HCT116 (cell line): ENCODE results near the gene VAV1. TPM values are rescaled to one million over a fixed set of nuclear protein-coding genes. Genes with fewer than 3 reads are reported as not detected.
A peak's percentile ranks its signal among the peaks of the same experiment; 100 is the strongest.
"Not testable (repeated sequence)": the region's sequence is repeated elsewhere in the genome, so short reads cannot be mapped to it uniquely, and the experiment has no call there.

Experiments used
- ATAC-seq: fragments of 200-7000 bp; cut with Tn5 transposase; 2 replicates; pipeline ENCODE4 v1.9.1; 2020; ENCODE audit warnings: mild to moderate bottlenecking, moderate library complexity
- BruUV-seq: library from RNA; stranded (reverse); fragments of 400-500 nt; replicated peaks from 2 replicates; lab custom pipeline; 2021; lab: Mats Ljungman, UMichigan
- CTCF ChIA-PET: fragments of 300-600 bp; sonication (Branson Sonifier 250); formaldehyde crosslinking; loops from one replicate; lab custom pipeline; 2021; ENCODE audit warnings: antibody characterized with exemption; lab: Charles Lee
- POLR2A ChIA-PET: fragments of 300-600, 350-600 bp; sonication (Branson Sonifier 250); formaldehyde crosslinking; loops from one replicate; lab custom pipeline; 2021; ENCODE audit warnings: antibody characterized with exemption; lab: Charles Lee
- RAD21 ChIA-PET, 2 experiments: fragments of 300-600 bp; sonication (Branson Sonifier 250); formaldehyde crosslinking; loops; one replicate each; lab custom pipeline; 2023; ENCODE audit warnings: low total read pairs in 2 of 2; ENCODE audit not compliant: uncharacterized antibody in 2 of 2, unreplicated experiment in 2 of 2, low non-redundant PET in 1 of 2; lab: Charles Lee
- DNase-seq: peaks from one replicate; pipeline ENCODE4 v3.0.0-alpha.2; 2010; ENCODE audit warnings: low read depth, low spot score
- H2AFZ ChIP-seq: fragments of 200-600 bp; shearing (Covaris generic), sonication (generic); 2 replicates; pipeline ENCODE4 v1.6.1; 2017; ENCODE audit warnings: low read depth, mixed run types, mixed read lengths, antibody characterized with exemption, low read length; ENCODE audit not compliant: poor library complexity, severe bottlenecking
- H3K27ac ChIP-seq: 2 replicates; pipeline ENCODE4 v1.5.1; 2012; ENCODE audit warnings: low read depth, low read length
- H3K27me3 ChIP-seq: fragments of 200-600 bp; sonication (generic); 2 replicates; pipeline ENCODE4 v1.6.1; 2016; ENCODE audit warnings: mixed run types, low read length, mixed read lengths; ENCODE audit not compliant: insufficient read depth
- H3K36me3 ChIP-seq, 2 experiments: fragments of 200-500 bp in 1 of 2; fragments of 200-600 bp in 1 of 2; sonication (Bioruptor generic) in 1 of 2; sonication (generic) in 1 of 2; 2 replicates each; pipeline versions ENCODE4 v1.5.1 to v1.6.1; 2014 to 2016; ENCODE audit warnings: low read length in 2 of 2, inconsistent platforms in 1 of 2, mixed read lengths in 1 of 2, mixed run types in 1 of 2; ENCODE audit not compliant: insufficient read depth in 2 of 2, control insufficient read depth in 1 of 2
- H3K4me1 ChIP-seq, 2 experiments: fragments of 200-600 bp in 1 of 2; sonication (generic) in 1 of 2; 2 replicates each; pipeline versions ENCODE4 v1.5.1 to v1.6.1; 2012 to 2017; ENCODE audit warnings: low read length in 2 of 2, inconsistent platforms in 1 of 2, mild to moderate bottlenecking in 1 of 2, mixed read lengths in 1 of 2, mixed run types in 1 of 2, moderate library complexity in 1 of 2; ENCODE audit not compliant: insufficient read depth in 2 of 2, control insufficient read depth in 1 of 2
- H3K4me2 ChIP-seq: fragments of 200-600 bp; sonication (generic); 2 replicates; pipeline ENCODE4 v1.6.1; 2017; ENCODE audit warnings: mixed run types, low read length, mixed read lengths
- H3K4me3 ChIP-seq, 2 experiments: fragments of 200-600 bp in 1 of 2; sonication (generic) in 1 of 2; replicated peaks in 1 of 2; 2 replicates each; pipeline ENCODE4 v1.5.1; 2011 to 2016; ENCODE audit warnings: low read length in 2 of 2, control low read depth in 1 of 2, low read depth in 1 of 2, mild to moderate bottlenecking in 1 of 2, mixed read lengths in 1 of 2, mixed run types in 1 of 2
- H3K79me2 ChIP-seq: fragments of 200-600 bp; sonication (generic); 2 replicates; pipeline ENCODE4 v1.6.1; 2017; ENCODE audit warnings: mild to moderate bottlenecking, mixed run types, low read length, moderate library complexity, mixed read lengths; ENCODE audit not compliant: insufficient read depth
- H3K9ac ChIP-seq: fragments of 200-600 bp; sonication (generic); 2 replicates; pipeline ENCODE4 v1.6.1; 2016; ENCODE audit warnings: low read length, mixed read lengths
- H3K9me2 ChIP-seq: fragments of 200-600 bp; sonication (generic), shearing (Covaris generic); 2 replicates; pipeline ENCODE4 v1.6.1; 2017; ENCODE audit warnings: mixed run types, mild to moderate bottlenecking, moderate library complexity; ENCODE audit not compliant: insufficient read depth
- H3K9me3 ChIP-seq, 2 experiments: fragments of 200-500 bp in 1 of 2; fragments of 200-600 bp in 1 of 2; sonication (Bioruptor generic) in 1 of 2; sonication (generic) in 1 of 2; 2 replicates each; pipeline ENCODE4 v1.6.1; 2014 to 2017; ENCODE audit warnings: low read length in 2 of 2, mixed read lengths in 2 of 2, inconsistent platforms in 1 of 2, low read depth in 1 of 2, mild to moderate bottlenecking in 1 of 2, mixed run types in 1 of 2, moderate library complexity in 1 of 2; ENCODE audit not compliant: control insufficient read depth in 1 of 2, insufficient read depth in 1 of 2
- H4K20me1 ChIP-seq: fragments of 200-600 bp; sonication (generic), shearing (Covaris generic); 2 replicates; pipeline ENCODE4 v1.6.1; 2017; ENCODE audit warnings: mixed run types, mild to moderate bottlenecking, moderate library complexity; ENCODE audit not compliant: insufficient read depth
- CTCF ChIP-seq, 3 experiments: fragments of 200-600 bp in 1 of 3; sonication (generic) in 1 of 3; IDR thresholded peaks in 2 of 3; conservative IDR thresholded peaks in 1 of 3; 2 replicates each; pipeline ENCODE4 v1.5.1; 2012 to 2017; ENCODE audit warnings: low read depth in 2 of 3, low read length in 2 of 3, antibody characterized with exemption in 1 of 3, borderline replicate concordance in 1 of 3, control low read depth in 1 of 3, mild to moderate bottlenecking in 1 of 3, mixed read lengths in 1 of 3, mixed run types in 1 of 3, moderate library complexity in 1 of 3; ENCODE audit not compliant: insufficient read depth in 1 of 3
- EGR1 ChIP-seq: IDR thresholded peaks from 2 replicates; pipeline ENCODE4 v1.6.1; 2012; ENCODE audit warnings: low read depth
- RAD21 ChIP-seq: IDR thresholded peaks from 2 replicates; pipeline ENCODE4 v1.6.1; 2012; ENCODE audit warnings: low read depth, mild to moderate bottlenecking
- intact Hi-C: fragments of 100-400 bp; cut with micrococcal nuclease; formaldehyde crosslinking; loops from 2 replicates; pipeline ENCODE4 v1.10.0; 2022
- total RNA-seq: library from RNA; stranded (reverse); gene quantifications from one replicate; pipeline ENCODE4 v1.2.1, GENCODE V29; 2021; ENCODE audit not compliant: unreplicated experiment

VAV1 gene
- total RNA-seq, 1 experiment from 2014 or later = 20.6 TPM

DNA sequence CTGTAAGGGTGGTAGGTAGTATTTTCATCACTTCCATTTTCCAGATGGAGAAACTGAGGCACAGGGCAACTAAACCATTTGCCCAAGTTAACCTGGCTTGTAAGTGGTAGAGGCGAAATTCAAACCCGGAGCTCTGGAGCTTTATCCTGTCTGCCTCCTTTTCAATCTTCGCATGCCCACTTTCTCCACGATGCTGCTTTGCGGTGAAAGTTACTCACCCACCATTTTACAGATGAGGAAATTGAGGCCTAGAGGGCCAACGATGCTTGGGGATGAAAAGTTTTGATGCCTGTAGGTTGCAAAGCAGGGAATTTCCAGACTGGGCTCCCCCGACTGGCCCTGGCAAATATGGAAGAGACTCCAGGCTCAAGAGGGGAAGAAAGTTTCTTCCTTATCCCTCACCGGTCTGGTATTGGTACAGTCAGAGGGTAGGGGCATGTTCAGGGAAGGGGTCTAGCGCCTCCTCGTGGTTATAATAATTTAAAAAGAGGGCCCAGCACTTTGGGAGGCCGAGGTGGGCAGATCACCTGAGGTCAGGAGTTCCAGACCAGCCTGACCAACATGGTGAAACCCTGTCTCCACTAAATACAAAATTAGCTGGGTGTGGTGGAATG is 3.4 kb upstream of the VAV1 start:
- RAD21 ChIA-PET = no interaction called here
- CTCF ChIA-PET = interaction anchor here (1.8 kb wide), 1 partner anchor 30 kb away, joined by 6 read pairs; no protein-coding TSS in a partner anchor

DNA sequence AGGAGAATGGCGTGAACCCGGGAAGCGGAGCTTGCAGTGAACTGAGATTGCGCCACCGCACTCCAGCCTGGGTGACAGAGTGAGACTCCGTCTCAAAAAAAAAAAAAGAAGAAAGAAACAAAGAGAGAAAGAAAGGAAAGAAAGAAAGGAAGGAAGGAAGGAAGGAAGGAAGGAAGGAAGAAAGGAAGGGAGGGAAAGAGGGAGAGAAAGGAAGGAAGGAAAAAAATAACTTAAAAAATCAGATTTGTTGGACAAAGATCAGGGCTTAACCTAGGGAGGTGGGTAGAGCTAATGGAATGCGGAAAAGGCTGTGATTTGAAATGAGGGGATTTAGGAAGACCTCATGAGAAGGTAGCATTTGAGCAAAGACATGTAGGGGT is 870 bp upstream of the VAV1 start:
- ChIA-PET CTCF (interaction anchor here (1.1 kb wide), 1 partner anchor 92 kb away, joined by 5 read pairs; no protein-coding TSS in a partner anchor), RAD21 (interaction anchor here in 1 of 2 experiments (0.7 kb wide), 1 partner anchor 54 kb away, joined by 4 read pairs; no protein-coding TSS in a partner anchor)
- DNase-seq, H3K27ac ChIP-seq, H3K9me3 ChIP-seq, intact Hi-C loops, H3K79me2 ChIP-seq, POLR2A ChIA-PET, H3K9ac ChIP-seq, H2AFZ ChIP-seq, ATAC-seq, H3K4me3 ChIP-seq, H3K4me2 ChIP-seq, H3K27me3 ChIP-seq, BruUV-seq, H4K20me1 ChIP-seq, H3K36me3 ChIP-seq, H3K9me2 ChIP-seq: not testable (repeated sequence)
- peaks cover 4 to 16% of the 10 kb centered on the region in 2 experiments; a peak in 2 of 4 replicates for H3K4me1 ChIP-seq

More for the DNA sequence above, 3.4 kb upstream of the VAV1 start:
- H3K4me3 ChIP-seq = no peak overlapping the region
- no peaks in the 10 kb centered on the region for H3K27me3 ChIP-seq
- no peak for DNase-seq
- TF ChIP-seq CTCF (IDR thresholded peaks at IDR 0.05 in 2 of 3, conservative IDR thresholded peaks at IDR 0.05 in 1 of 3; ENCODE audit: borderline replicate concordance in 1 of 3, insufficient read depth in 1 of 3, low read depth in 2 of 3, low read length in 2 of 3) = peak; percentile 42 to 55 (median 43); a peak in 4 of 6 replicates
- TF ChIP-seq RAD21 = peak; percentile 64
- no peak for TF ChIP-seq EGR1
- no peaks in the 10 kb centered on the region for H3K9me3 ChIP-seq
- H3K36me3 ChIP-seq = peaks cover 0 to 2% of the 10 kb centered on the region in 2 experiments; a peak in 1 of 4 replicates
- no peak overlapping the region for H3K9ac ChIP-seq
- H2AFZ ChIP-seq = no peak overlapping the region
- H3K9me2 ChIP-seq = no peaks in the 10 kb centered on the region
- no peaks in the 10 kb centered on the region for H4K20me1 ChIP-seq
- POLR2A ChIA-PET = no interaction called here
- intact Hi-C loops = no loop called here
- H3K4me2 ChIP-seq = no peak overlapping the region
- peaks cover 20 to 40% of the 10 kb centered on the region in 2 experiments for H3K4me1 ChIP-seq
- peaks cover 32% of the 10 kb centered on the region for H3K79me2 ChIP-seq
- ATAC-seq = no peak
- BruUV-seq = no TSS peak
- no peak overlapping the region for H3K27ac ChIP-seq
